Right atrium auricular region (tissue), 2 donors: Measurements from ENCODE around the gene SYK. TPM values are rescaled to one million over a fixed set of nuclear protein-coding genes. Genes with fewer than 3 reads are reported as not detected.

Source experiments
- DNase-seq: peaks from one replicate; pipeline ENCODE4 v3.0.0-alpha.2; 2019; ENCODE audit warnings: low spot score
- H3K27ac ChIP-seq, 2 donors: fragments of 200-600 bp; sonication (generic); 1 replicate in 1 of 2; 2 replicates in 1 of 2; pipeline ENCODE4 v1.5.1; 2016 to 2019
- H3K27me3 ChIP-seq, 2 donors: fragments of 200-600 bp; sonication (generic); one replicate each; pipeline versions ENCODE4 v1.5.1 to v1.6.0; 2017 to 2019
- H3K36me3 ChIP-seq: fragments of 200-600 bp; sonication (generic); one replicate; pipeline ENCODE4 v1.5.1; 2016
- H3K4me1 ChIP-seq, 2 donors: fragments of 200-600 bp; sonication (generic); one replicate each; pipeline versions ENCODE4 v1.5.1 to v1.6.0; 2017 to 2019
- H3K4me3 ChIP-seq, 2 donors: fragments of 200-600 bp; sonication (generic); 1 replicate in 1 of 2; 2 replicates in 1 of 2; pipeline ENCODE4 v1.5.1; 2017 to 2019; ENCODE audit warnings: mild to moderate bottlenecking in 1 of 2, moderate library complexity in 1 of 2
- H3K9me3 ChIP-seq, 2 donors: fragments of 200-600 bp; sonication (generic); one replicate each; pipeline ENCODE4 v1.5.1; 2019
- CTCF ChIP-seq, 2 donors: fragments of 200-600 bp; sonication (generic); IDR thresholded peaks; one replicate each; pipeline ENCODE4 v1.5.1; 2019; ENCODE audit warnings: antibody characterized with exemption in 2 of 2
- total RNA-seq, 2 donors: library from RNA; depleted of rRNA; stranded (reverse); fragments of >200 nt; gene quantifications; one replicate each; pipeline ENCODE4 v1.1.0, GENCODE V29; 2016

The SYK gene
- total RNA-seq, 2 donors from 2014 or later = 3.4 to 6.3 TPM

DNA sequence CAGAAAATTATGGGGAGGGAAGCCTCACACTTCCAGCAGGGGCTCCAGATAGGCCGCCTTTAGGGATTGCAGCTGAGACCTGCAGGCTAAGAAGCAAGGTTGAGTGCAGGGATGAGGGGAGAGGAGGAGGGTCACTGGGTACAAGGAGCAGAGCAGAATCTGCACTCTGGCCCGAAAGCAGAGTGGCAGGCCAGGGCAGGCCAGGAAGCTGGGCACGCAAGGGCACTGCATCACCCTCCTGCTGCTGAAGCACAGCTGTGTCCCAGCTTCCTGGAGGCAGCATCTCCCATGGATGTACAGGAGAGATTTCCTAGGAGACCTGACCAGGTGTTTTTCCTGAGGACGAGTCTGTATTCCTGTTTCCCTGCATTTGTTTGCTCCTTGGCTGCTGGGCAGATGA, 92.1 kb downstream of the SYK start:
- DNase-seq = no peak
- no peak for TF ChIP-seq CTCF (IDR thresholded peaks at IDR 0.05)
- Histone ChIP-seq H3K4me1 (no peaks in the 10 kb centered on the region), H3K4me3 (no peak overlapping the region), H3K27me3 (no peaks in the 10 kb centered on the region), H3K9me3 (no peaks in the 10 kb centered on the region), H3K36me3 (no peaks in the 10 kb centered on the region), H3K27ac (no peak overlapping the region)

DNA sequence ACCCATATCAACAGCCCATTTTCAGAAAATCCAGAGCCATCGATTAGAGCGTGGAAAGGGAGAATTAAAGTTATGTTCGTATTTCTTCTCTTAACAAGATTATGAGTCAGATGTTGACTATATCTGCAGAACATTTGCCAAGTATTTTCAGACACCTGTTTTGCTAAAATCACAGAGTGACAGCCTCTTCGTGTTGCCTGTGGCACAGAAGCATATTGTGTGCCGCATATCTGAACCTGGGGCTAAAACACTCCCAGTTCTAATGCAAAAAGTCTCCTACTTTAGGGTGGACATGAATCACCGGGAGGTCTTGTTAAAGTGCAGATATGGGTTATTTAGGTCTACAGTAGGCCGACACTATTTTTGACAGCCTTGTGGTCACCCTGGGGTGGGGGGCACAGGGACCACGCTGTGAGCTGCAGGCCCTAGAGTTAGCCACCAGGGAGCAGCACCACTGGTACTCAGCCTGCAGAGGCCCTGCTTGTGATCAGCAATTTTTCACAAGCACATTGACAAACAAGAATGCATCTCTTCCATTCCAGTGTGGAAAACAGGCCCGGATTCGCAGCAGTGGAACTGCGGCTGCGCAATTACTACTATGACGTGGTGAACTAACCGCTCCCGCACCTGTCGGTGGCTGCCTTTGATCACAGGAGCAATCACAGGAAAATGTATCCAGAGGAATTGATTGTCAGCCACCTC, 93.5 kb downstream of the SYK start:
- H3K27ac ChIP-seq = no peak overlapping the region
- no peaks in the 10 kb centered on the region for H3K27me3 ChIP-seq
- DNase-seq = no peak
- TF ChIP-seq CTCF (IDR thresholded peaks at IDR 0.05) = peak; percentile 21 to 48
- no peaks in the 10 kb centered on the region for H3K36me3 ChIP-seq
- no peaks in the 10 kb centered on the region for H3K9me3 ChIP-seq
- no peaks in the 10 kb centered on the region for H3K4me1 ChIP-seq
- H3K4me3 ChIP-seq = no peak overlapping the region

GRCh38 chr9:90895786-90896185, 94.2 kb downstream of the SYK start:
- Histone ChIP-seq H3K27ac (no peak overlapping the region), H3K36me3 (no peaks in the 10 kb centered on the region), H3K4me1 (peaks cover 0 to 4% of the 10 kb centered on the region in 2 donors), H3K27me3 (no peaks in the 10 kb centered on the region), H3K9me3 (no peaks in the 10 kb centered on the region), H3K4me3 (no peak overlapping the region)
- no peak for DNase-seq
- no peak for TF ChIP-seq CTCF (IDR thresholded peaks at IDR 0.05)

DNA sequence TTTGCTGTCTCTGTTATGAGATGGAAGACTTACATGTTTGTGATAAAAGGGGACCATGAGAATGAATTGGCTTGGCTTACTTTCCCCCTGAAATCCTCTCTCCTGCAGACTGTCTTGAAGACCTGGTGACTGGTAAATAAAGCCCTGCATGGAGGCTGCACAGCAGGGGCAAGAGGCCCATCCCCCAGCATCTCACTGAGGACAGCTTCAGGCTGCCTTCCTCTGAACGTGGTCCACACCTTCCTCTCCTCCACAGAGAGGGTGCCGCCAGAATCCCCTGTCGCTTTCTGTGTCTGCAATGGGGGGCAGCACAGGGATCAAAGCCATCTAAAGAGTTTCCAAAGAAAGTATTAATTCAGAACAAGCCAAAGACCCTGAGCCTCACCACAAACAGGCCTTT, 94.6 kb downstream of the SYK start:
- Histone ChIP-seq H3K4me1 (peaks cover 0 to 4% of the 10 kb centered on the region in 2 donors), H3K36me3 (no peaks in the 10 kb centered on the region), H3K4me3 (no peak overlapping the region), H3K27ac (no peak overlapping the region), H3K9me3 (no peaks in the 10 kb centered on the region), H3K27me3 (no peaks in the 10 kb centered on the region)
- no peak for TF ChIP-seq CTCF (IDR thresholded peaks at IDR 0.05)
- no peak for DNase-seq

DNA sequence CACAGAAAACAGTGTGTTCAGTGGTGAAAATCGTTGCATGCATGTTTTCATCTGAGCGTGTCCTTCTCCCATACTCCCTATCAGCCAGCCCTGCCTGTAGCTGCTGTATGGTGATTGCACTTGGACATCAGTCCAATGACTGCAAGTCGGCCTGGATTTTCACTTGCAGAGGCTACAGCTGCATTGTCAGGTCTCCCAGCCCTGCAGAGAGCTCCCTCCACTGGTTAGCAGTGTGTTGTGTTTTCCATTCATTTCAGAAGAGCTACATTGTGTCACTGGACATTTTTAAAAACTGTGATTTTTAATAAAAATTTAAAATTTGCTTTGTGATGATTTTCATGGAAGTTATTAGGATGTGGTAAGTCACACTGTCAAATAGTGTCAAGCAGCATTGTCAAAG, 96.6 kb downstream of the SYK start:
- H3K4me3 ChIP-seq = no peak overlapping the region
- no peaks in the 10 kb centered on the region for H3K9me3 ChIP-seq
- peaks cover 0 to 4% of the 10 kb centered on the region in 2 donors for H3K4me1 ChIP-seq
- no peaks in the 10 kb centered on the region for H3K27me3 ChIP-seq
- no peaks in the 10 kb centered on the region for H3K36me3 ChIP-seq
- TF ChIP-seq CTCF (IDR thresholded peaks at IDR 0.05) = peak in 1 of 2 donors; percentile 15
- DNase-seq = no peak
- no peak overlapping the region for H3K27ac ChIP-seq

DNA sequence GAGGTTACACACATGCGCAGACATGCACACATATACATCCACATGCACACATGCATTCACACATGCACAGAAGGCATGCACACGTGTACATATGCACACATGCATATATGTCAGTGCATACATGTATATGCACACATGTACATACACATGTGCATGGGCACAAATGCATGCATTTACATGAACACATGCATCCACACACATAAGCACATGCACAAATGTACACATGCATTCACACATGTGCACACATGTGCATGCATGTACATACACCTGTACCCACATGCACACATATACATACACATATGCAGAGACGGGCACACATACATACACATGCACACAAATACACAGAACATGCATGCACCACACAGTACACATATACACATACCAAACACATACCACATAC, 97.7 kb downstream of the SYK start:
- DNase-seq = no peak
- no peaks in the 10 kb centered on the region for H3K27me3 ChIP-seq
- no peaks in the 10 kb centered on the region for H3K9me3 ChIP-seq
- H3K36me3 ChIP-seq = no peaks in the 10 kb centered on the region
- H3K4me1 ChIP-seq = peaks cover 0 to 4% of the 10 kb centered on the region in 2 donors
- no peak overlapping the region for H3K27ac ChIP-seq
- no peak overlapping the region for H3K4me3 ChIP-seq
- no peak for TF ChIP-seq CTCF (IDR thresholded peaks at IDR 0.05)
